Effector memory CD8-positive, alpha-beta T cell (primary cell): ENCODE data around the gene ABHD6.

Experiments
- ATAC-seq: fragments of 150-1000 bp; cut with Tn5 transposase; replicated peaks from 2 replicates; pipeline ENCODE4 v1.10.0; 2021; ENCODE audit warnings: mild to moderate bottlenecking, moderate library complexity
- DNase-seq, 3 experiments: peaks; one replicate each; pipeline ENCODE4 v3.0.0; 2021
- H3K27ac Mint-ChIP-seq, 2 donors: one replicate each; pipeline ENCODE4 v1.8.0; 2022; ENCODE audit warnings: mild to moderate bottlenecking in 2 of 2, mixed read lengths in 2 of 2, moderate library complexity in 2 of 2
- H3K27me3 Mint-ChIP-seq, 2 donors: one replicate each; pipeline ENCODE4 v1.8.0; 2022; ENCODE audit warnings: mixed read lengths in 2 of 2
- H3K36me3 Mint-ChIP-seq: one replicate; pipeline ENCODE4 v1.8.0; 2022; ENCODE audit warnings: mild to moderate bottlenecking, moderate library complexity, mixed read lengths; ENCODE audit not compliant: insufficient read depth
- H3K4me1 Mint-ChIP-seq, 2 donors: one replicate each; pipeline ENCODE4 v1.8.0; 2022; ENCODE audit warnings: low read depth in 2 of 2, mixed read lengths in 2 of 2
- H3K4me3 Mint-ChIP-seq, 2 donors: one replicate each; pipeline ENCODE4 v1.8.0; 2022; ENCODE audit warnings: mild to moderate bottlenecking in 2 of 2, mixed read lengths in 2 of 2, moderate library complexity in 2 of 2
- H3K9me3 Mint-ChIP-seq, 2 donors: one replicate each; pipeline ENCODE4 v1.8.0; 2022; ENCODE audit warnings: mixed read lengths in 2 of 2

Gene ABHD6

GRCh38 chr3:58305882-58306711 lies 68.5 kb downstream of the ABHD6 start, which contains the start of the genes HTD2 and RPP14:
TSS of gene HTD2 (plus strand) at chr3:58306520. CDS start at chr3:58317614, 11,094 bp downstream.
TSS of gene RPP14 (plus strand) at chr3:58306245. CDS start at chr3:58310330, 4,085 bp downstream.
- no peaks in the 10 kb centered on the region for H3K9me3 Mint-ChIP-seq
- DNase-seq (peak; percentile 99), ATAC-seq (peak; percentile 87)
- H3K27ac Mint-ChIP-seq: peak within 1 kb of the TSS; percentile 99 to 100
- peaks cover 18 to 27% of the 10 kb centered on the region in 2 donors for H3K4me1 Mint-ChIP-seq
- peaks cover 44% of the 10 kb centered on the region for H3K36me3 Mint-ChIP-seq
- peaks cover 14 to 19% of the 10 kb centered on the region in 2 donors for H3K27me3 Mint-ChIP-seq
- peak within 1 kb of the TSS; percentile 99 for H3K4me3 Mint-ChIP-seq

GRCh38 chr3:58307639-58308215 lies 70.1 kb downstream of the ABHD6 start:
- Mint-ChIP-seq H3K27ac (peak overlapping the region; percentile 89 to 99), H3K4me3 (peak overlapping the region; percentile 99), H3K9me3 (no peaks in the 10 kb centered on the region), H3K36me3 (peaks cover 58% of the 10 kb centered on the region), H3K27me3 (peaks cover 2 to 4% of the 10 kb centered on the region in 2 donors), H3K4me1 (peaks cover 18 to 27% of the 10 kb centered on the region in 2 donors)
- ATAC-seq: no peak
- peak; percentile 26 to 34 (median 32) for DNase-seq

- Mint-ChIP-seq H3K4me1 (peaks cover 18 to 30% of the 10 kb centered on the region in 2 donors), H3K27ac (peak overlapping the region; percentile 89 to 99), H3K27me3 (no peaks in the 10 kb centered on the region), H3K9me3 (no peaks in the 10 kb centered on the region), H3K36me3 (peaks cover 68% of the 10 kb centered on the region), H3K4me3 (peak overlapping the region in 1 of 2 donors; percentile 99)
- ATAC-seq: no peak
- no peak for DNase-seq
Observed at GRCh38 chr3:58308728-58309127, 71.1 kb downstream of the ABHD6 start.

GRCh38 chr3:58317811-58318210 lies 80.2 kb downstream of the ABHD6 start:
- DNase-seq (no peak), ATAC-seq (no peak)
- no peaks in the 10 kb centered on the region for H3K27me3 Mint-ChIP-seq
- H3K36me3 Mint-ChIP-seq: peaks cover 57% of the 10 kb centered on the region
- H3K4me1 Mint-ChIP-seq: peaks cover 4 to 13% of the 10 kb centered on the region in 2 donors
- no peaks in the 10 kb centered on the region for H3K9me3 Mint-ChIP-seq
- no peak overlapping the region for H3K27ac Mint-ChIP-seq
- H3K4me3 Mint-ChIP-seq: no peak overlapping the region

- peaks cover 32% of the 10 kb centered on the region for H3K36me3 Mint-ChIP-seq
- H3K27ac Mint-ChIP-seq: no peak overlapping the region
- ATAC-seq: no peak
- no peak for DNase-seq
- no peaks in the 10 kb centered on the region for H3K27me3 Mint-ChIP-seq
- H3K9me3 Mint-ChIP-seq: no peaks in the 10 kb centered on the region
- no peak overlapping the region for H3K4me3 Mint-ChIP-seq
- H3K4me1 Mint-ChIP-seq: peaks cover 2 to 7% of the 10 kb centered on the region in 2 donors
Observed at GRCh38 chr3:58321791-58322190, 84.2 kb downstream of the ABHD6 start.

GRCh38 chr3:58322793-58323192 lies 85.2 kb downstream of the ABHD6 start:
- no peak for DNase-seq
- no peak for ATAC-seq
- Mint-ChIP-seq H3K27me3 (no peaks in the 10 kb centered on the region), H3K27ac (peak overlapping the region in 1 of 2 donors; percentile 73), H3K9me3 (no peaks in the 10 kb centered on the region), H3K4me3 (no peak overlapping the region), H3K4me1 (peaks cover 2 to 7% of the 10 kb centered on the region in 2 donors), H3K36me3 (peaks cover 26% of the 10 kb centered on the region)

- H3K36me3 Mint-ChIP-seq: peaks cover 16% of the 10 kb centered on the region
- H3K27me3 Mint-ChIP-seq: no peaks in the 10 kb centered on the region
- H3K4me1 Mint-ChIP-seq: peaks cover 2 to 7% of the 10 kb centered on the region in 2 donors
- no peak overlapping the region for H3K4me3 Mint-ChIP-seq
- DNase-seq (no peak), ATAC-seq (no peak)
- H3K9me3 Mint-ChIP-seq: no peaks in the 10 kb centered on the region
- H3K27ac Mint-ChIP-seq: peak overlapping the region; percentile 73 to 84
Observed at GRCh38 chr3:58323529-58324390, 86.2 kb downstream of the ABHD6 start.

- H3K27ac Mint-ChIP-seq: peak overlapping the region; percentile 53 to 84
- H3K4me3 Mint-ChIP-seq: no peak overlapping the region
- peaks cover 11% of the 10 kb centered on the region for H3K36me3 Mint-ChIP-seq
- H3K27me3 Mint-ChIP-seq: no peaks in the 10 kb centered on the region
- ATAC-seq: peak; percentile 39
- peaks cover 2 to 7% of the 10 kb centered on the region in 2 donors for H3K4me1 Mint-ChIP-seq
- no peak for DNase-seq
- H3K9me3 Mint-ChIP-seq: no peaks in the 10 kb centered on the region
Observed at GRCh38 chr3:58324391-58325390, 87.1 kb downstream of the ABHD6 start.

- H3K4me1 Mint-ChIP-seq: peaks cover 2 to 7% of the 10 kb centered on the region in 2 donors
- peaks cover 8% of the 10 kb centered on the region for H3K36me3 Mint-ChIP-seq
- H3K27ac Mint-ChIP-seq: peak overlapping the region in 1 of 2 donors; percentile 60
- no peaks in the 10 kb centered on the region for H3K9me3 Mint-ChIP-seq
- ATAC-seq (no peak), DNase-seq (no peak)
- H3K4me3 Mint-ChIP-seq: no peak overlapping the region
- H3K27me3 Mint-ChIP-seq: no peaks in the 10 kb centered on the region
Observed at GRCh38 chr3:58325525-58325992, 88.0 kb downstream of the ABHD6 start.

- ATAC-seq: no peak
- Mint-ChIP-seq H3K4me3 (no peak overlapping the region), H3K9me3 (no peaks in the 10 kb centered on the region), H3K27ac (peak overlapping the region in 1 of 2 donors; percentile 60), H3K27me3 (no peaks in the 10 kb centered on the region), H3K36me3 (peaks cover 4% of the 10 kb centered on the region), H3K4me1 (no peaks in the 10 kb centered on the region)
- no peak for DNase-seq
Observed at GRCh38 chr3:58326267-58326900, 88.8 kb downstream of the ABHD6 start.

- peaks cover 7% of the 10 kb centered on the region for H3K36me3 Mint-ChIP-seq
- H3K4me1 Mint-ChIP-seq: peaks cover 9 to 19% of the 10 kb centered on the region in 2 donors
- no peaks in the 10 kb centered on the region for H3K27me3 Mint-ChIP-seq
- no peak overlapping the region for H3K27ac Mint-ChIP-seq
- no peak for ATAC-seq
- H3K4me3 Mint-ChIP-seq: no peak overlapping the region
- H3K9me3 Mint-ChIP-seq: no peaks in the 10 kb centered on the region
- no peak for DNase-seq
Observed at GRCh38 chr3:58329150-58329921, 91.7 kb downstream of the ABHD6 start.
